HepG2 (cell line): Measurements from ENCODE around the gene RBM25. TPM values are rescaled to one million over a fixed set of nuclear protein-coding genes. Genes with fewer than 3 reads are reported as not detected.

ENCODE experiments used
- ATAC-seq: fragments of 200-7000 bp; cut with Tn5 transposase; 3 replicates; pipeline ENCODE4 v1.9.1; 2020; ENCODE audit warnings: mild to moderate bottlenecking, moderate library complexity
- BruUV-seq: library from RNA; stranded (reverse); fragments of 400-500 nt; replicated peaks from 2 replicates; lab custom pipeline; 2021; lab: Mats Ljungman, UMichigan
- CTCF ChIA-PET: fragments of 300-600 bp; formaldehyde crosslinking; extraction: SDS; loops from one replicate; lab custom pipeline; 2021; ENCODE audit warnings: low total read pairs, inconsistent platforms, low intra/inter-chr PET ratio; lab: Yijun Ruan, JAX
- POLR2A ChIA-PET: fragments of 350-600 bp; sonication (Branson Sonifier 250); formaldehyde crosslinking; loops from one replicate; lab custom pipeline; 2020; ENCODE audit warnings: antibody characterized with exemption, inconsistent platforms; lab: Yijun Ruan, JAX
- DNase-seq: peaks from one replicate; pipeline ENCODE4 v3.0.0-alpha.2; 2015; ENCODE audit warnings: low spot score
- FAIRE-seq: peaks from 3 replicates; lab custom pipeline; 2011; peaks lifted over from hg19 to GRCh38; lab: Jason Lieb, UNC
- H2AFZ ChIP-seq: one replicate; pipeline ENCODE4 v1.6.1; 2011; ENCODE audit warnings: low read length, inconsistent platforms
- H3K27ac ChIP-seq: fragments of 300-600 bp; 3 replicates; pipeline ENCODE4 v1.8.0; 2011; ENCODE audit warnings: mixed run types, mild to moderate bottlenecking, mixed read lengths, low read length, inconsistent platforms; ENCODE audit not compliant: insufficient read depth; ENCODE audit errors: extremely low read length
- H3K27me3 ChIP-seq, 2 experiments: fragments of 200-600 bp in 1 of 2; 2 replicates in 1 of 2; 3 replicates in 1 of 2; pipeline versions ENCODE4 v1.6.0 to v1.8.0; 2011; ENCODE audit warnings: low read length in 2 of 2, mild to moderate bottlenecking in 2 of 2, moderate library complexity in 2 of 2, inconsistent platforms in 1 of 2; ENCODE audit not compliant: insufficient read depth in 2 of 2, control insufficient read depth in 1 of 2
- H3K36me3 ChIP-seq, 2 experiments: fragments of 200-600 bp in 1 of 2; replicated peaks in 1 of 2; 2 replicates in 1 of 2; 3 replicates in 1 of 2; pipeline versions ENCODE4 v1.5.1 to v1.8.0; 2011; ENCODE audit warnings: low read length in 2 of 2, inconsistent platforms in 1 of 2; ENCODE audit not compliant: insufficient read depth in 2 of 2, control insufficient read depth in 1 of 2
- H3K4me1 ChIP-seq: 2 replicates; pipeline ENCODE4 v1.5.1; 2012; ENCODE audit warnings: low read length, inconsistent platforms; ENCODE audit not compliant: insufficient read depth
- H3K4me2 ChIP-seq: 2 replicates; pipeline ENCODE4 v1.6.0; 2011; ENCODE audit warnings: low read depth, low read length, inconsistent platforms
- H3K4me3 ChIP-seq, 3 experiments: fragments of 200-600 bp in 1 of 3; sonication (generic), shearing (Covaris generic) in 1 of 3; replicated peaks in 1 of 3; 2 replicates each; pipeline ENCODE4 v1.5.1; 2011 to 2016; ENCODE audit warnings: low read length in 3 of 3, inconsistent platforms in 2 of 3, low read depth in 2 of 3, mild to moderate bottlenecking in 2 of 3, control low read depth in 1 of 3, mixed read lengths in 1 of 3; ENCODE audit not compliant: insufficient read depth in 1 of 3
- H3K79me2 ChIP-seq: one replicate; pipeline ENCODE4 v1.6.1; 2011; ENCODE audit warnings: low read length, inconsistent platforms; ENCODE audit not compliant: insufficient read depth
- H3K9ac ChIP-seq: 2 replicates; pipeline ENCODE4 v1.6.0; 2011; ENCODE audit warnings: mild to moderate bottlenecking, low read depth, low read length, inconsistent platforms; ENCODE audit not compliant: insufficient read depth
- H3K9me3 ChIP-seq: 2 replicates; pipeline ENCODE4 v1.5.1; 2012; ENCODE audit warnings: mild to moderate bottlenecking, low read length
- H4K20me1 ChIP-seq: 2 replicates; pipeline ENCODE4 v1.6.0; 2011; ENCODE audit warnings: inconsistent platforms, mild to moderate bottlenecking, low read length, moderate library complexity; ENCODE audit not compliant: insufficient read depth
- DPF2 ChIP-seq: sonication (generic); formaldehyde crosslinking; IDR thresholded peaks from 2 replicates; pipeline ENCODE4 v1.4.0; 2020; ENCODE audit warnings: mild to moderate bottlenecking, low read depth, missing genetic modification reagents, borderline replicate concordance
- ESRRA ChIP-seq: sonication (generic); formaldehyde crosslinking; IDR thresholded peaks from 2 replicates; pipeline ENCODE4 v1.5.1; 2020; ENCODE audit warnings: mild to moderate bottlenecking, low read depth, missing genetic modification reagents
- RBM22 ChIP-seq: fragments of 200-400 bp; formaldehyde crosslinking; optimal IDR thresholded peaks from 2 replicates; pipeline ENCODE3; 2017; ENCODE audit warnings: mild to moderate bottlenecking, low read length, moderate library complexity
- ZNF558 ChIP-seq: sonication (generic); formaldehyde crosslinking; IDR thresholded peaks from 2 replicates; pipeline ENCODE4 v1.9.0; 2022; ENCODE audit warnings: mild to moderate bottlenecking, missing genetic modification reagents, borderline replicate concordance
- WGBS: methylation state at CpG from one replicate; pipeline ENCODE4 v1.1.6; 2017; ENCODE audit warnings: low lambda C conversion rate; 5-methylcytosine and 5-hydroxymethylcytosine counted together
- in situ Hi-C: cut with HindIII; loops from 2 replicates; pipeline ENCODE4 v1.10.0; 2017; ENCODE audit warnings: low pct_unique_long_range_greater_than_20kb; ENCODE audit not compliant: extremely low pct_ligation_motif_present
- intact Hi-C: fragments of 100-400 bp; cut with micrococcal nuclease; formaldehyde crosslinking; loops from one replicate; pipeline ENCODE4 v1.10.0; 2022; ENCODE audit not compliant: unreplicated experiment
- polyA plus RNA-seq, 8 experiments: library from polyadenylated mRNA; depleted of rRNA in 3 of 8; stranded (reverse) in 7 of 8; unstranded in 1 of 8; fragments of >200 nt; fragmentation: Illumina TruSeq in 4 of 8; extraction: Trizol in 4 of 8; gene quantifications; 2 replicates each; pipeline versions ENCODE4 v1.2.1 to v1.2.3, GENCODE V29; 2011 to 2016; ENCODE audit warnings: low read depth in 4 of 8, missing spikeins in 1 of 8, mixed read lengths in 1 of 8; ENCODE audit not compliant: insufficient read depth in 1 of 8
- total RNA-seq, 5 experiments: library from RNA; depleted of rRNA; stranded (reverse); fragments of >200 nt; fragmentation: Illumina TruSeq; extraction: Trizol; gene quantifications; 2 replicates each; pipeline ENCODE4 v1.2.3, GENCODE V29; 2016; ENCODE audit warnings: low read depth in 1 of 5
- TF ChIP-seq, protein P1 (sequence below): sonication (generic); formaldehyde crosslinking; conservative IDR thresholded peaks from 2 replicates; pipeline ENCODE4 v1.8.1; 2023; ENCODE audit warnings: missing genetic modification reagents

RBM25 gene
- total and polyA plus RNA-seq, 2 of the 13 experiments (the other 11 are each of a cell fraction or from before 2014, with no cell fraction given), result 34.1 to 65.9 TPM

GRCh38 chr14:73097421-73097820 is 39.1 kb downstream of the RBM25 start (continued):
- TF ChIP-seq DPF2 (CRISPR knock-in tag) (no peak), ESRRA (CRISPR knock-in tag) (no peak), ZNF558 (CRISPR knock-in tag) (no peak)

DNA sequence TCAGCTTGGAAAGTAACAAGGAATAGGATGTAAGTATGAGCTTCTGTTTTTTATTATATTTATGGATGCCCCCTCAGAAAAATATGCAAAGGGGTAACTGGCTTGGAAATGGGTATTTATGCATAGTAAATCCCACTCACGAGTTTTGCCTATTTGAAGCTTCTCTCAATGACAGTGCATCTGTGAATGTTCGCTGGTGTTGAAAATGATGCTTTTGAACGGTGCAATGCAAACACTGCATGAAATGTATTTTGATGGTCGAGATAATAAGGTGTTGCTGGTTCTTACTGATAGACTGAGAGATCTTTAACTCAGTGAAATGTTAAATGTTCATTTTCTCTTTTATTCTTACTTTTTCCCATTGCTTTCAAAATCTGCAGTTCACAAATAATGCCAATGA is 42.0 kb downstream of the RBM25 start:
- in situ Hi-C loops (no loop called here), intact Hi-C loops (no loop called here)
- CTCF ChIA-PET, result no interaction called here
- WGBS, result 99% methylated on average over 4 of the region's 4 CpGs
- no peaks in the 10 kb centered on the region for H3K9me3 ChIP-seq
- H2AFZ ChIP-seq, result no peak overlapping the region
- peaks cover 14 to 83% of the 10 kb centered on the region in 2 experiments for H3K36me3 ChIP-seq
- no peak for DNase-seq
- peaks cover 4% of the 10 kb centered on the region for H3K79me2 ChIP-seq
- no peaks in the 10 kb centered on the region for H3K27me3 ChIP-seq
- POLR2A ChIA-PET, result no interaction called here
- TF ChIP-seq, protein P1, sequence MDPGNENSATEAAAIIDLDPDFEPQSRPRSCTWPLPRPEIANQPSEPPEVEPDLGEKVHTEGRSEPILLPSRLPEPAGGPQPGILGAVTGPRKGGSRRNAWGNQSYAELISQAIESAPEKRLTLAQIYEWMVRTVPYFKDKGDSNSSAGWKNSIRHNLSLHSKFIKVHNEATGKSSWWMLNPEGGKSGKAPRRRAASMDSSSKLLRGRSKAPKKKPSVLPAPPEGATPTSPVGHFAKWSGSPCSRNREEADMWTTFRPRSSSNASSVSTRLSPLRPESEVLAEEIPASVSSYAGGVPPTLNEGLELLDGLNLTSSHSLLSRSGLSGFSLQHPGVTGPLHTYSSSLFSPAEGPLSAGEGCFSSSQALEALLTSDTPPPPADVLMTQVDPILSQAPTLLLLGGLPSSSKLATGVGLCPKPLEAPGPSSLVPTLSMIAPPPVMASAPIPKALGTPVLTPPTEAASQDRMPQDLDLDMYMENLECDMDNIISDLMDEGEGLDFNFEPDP (CRISPR knock-in tag), result no peak
- peak; percentile 77 for TF ChIP-seq RBM22
- no peak overlapping the region for H3K4me3 ChIP-seq
- ATAC-seq, result no peak
- H3K4me1 ChIP-seq, result no peaks in the 10 kb centered on the region
- no peak for FAIRE-seq
- no peak overlapping the region for H3K9ac ChIP-seq
- H3K27ac ChIP-seq, result no peak overlapping the region
- 0 out of 2 replicates have a peak, but pooled peaks cover 4% of the 10 kb centered on the region for H4K20me1 ChIP-seq
- no peak overlapping the region for H3K4me2 ChIP-seq
- BruUV-seq, result no TSS peak
